Stimulated activated CD4-positive, alpha-beta T cell treated with anti-CD3 and anti-CD28 coated beads, Interleukin-2, amount 100 ng/mL, for 4 hours (primary cell): Measurements from ENCODE around the gene DUSP19.
A peak's percentile ranks its signal among the peaks of the same experiment; 100 is the strongest.

ENCODE experiments used
- DNase-seq: peaks from one replicate; pipeline ENCODE4 v3.0.0-alpha.2; 2020; ENCODE audit warnings: low read depth

DUSP19 gene

DNA sequence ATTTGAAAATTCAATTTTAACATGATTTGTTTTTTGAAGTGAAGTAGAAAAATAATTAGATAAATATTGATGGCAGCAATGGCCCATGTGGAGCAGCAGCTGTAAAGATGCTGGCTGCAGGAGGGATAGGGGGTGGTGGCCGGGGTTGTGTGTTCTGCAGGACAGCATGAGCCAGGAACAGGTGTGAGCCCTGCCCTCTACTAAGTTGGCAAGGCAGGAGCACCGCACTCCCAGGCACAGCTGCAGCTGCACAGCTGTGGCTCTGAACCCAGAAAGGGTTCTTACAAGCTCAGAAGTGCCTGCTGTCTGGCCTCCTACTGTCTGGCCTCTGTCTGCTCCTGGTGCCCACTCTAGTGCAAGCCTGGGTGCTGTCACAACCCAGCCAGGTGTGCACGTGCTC, 10.0 kb upstream of the DUSP19 start:
- no peak for DNase-seq

DNA sequence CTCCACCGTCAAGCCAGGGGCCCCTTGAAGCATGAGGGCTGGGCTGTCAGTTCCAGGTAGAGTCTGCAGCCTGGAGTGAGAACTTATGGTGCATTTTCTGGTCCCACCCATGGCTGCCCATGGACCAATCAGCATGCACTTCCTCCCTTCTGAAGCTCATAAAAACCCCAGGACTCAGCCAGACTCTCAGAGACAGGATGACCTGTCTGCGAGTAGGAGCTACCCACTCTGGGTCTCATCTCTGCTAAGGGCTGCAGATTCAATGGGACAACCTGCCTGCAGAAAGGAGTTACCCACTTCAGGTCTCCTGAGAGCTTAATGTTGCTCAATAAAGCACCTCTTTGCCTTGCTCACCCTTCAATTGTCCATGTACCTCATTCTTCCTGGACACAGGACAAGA, 9.4 kb upstream of the DUSP19 start:
- no peak for DNase-seq

DNA sequence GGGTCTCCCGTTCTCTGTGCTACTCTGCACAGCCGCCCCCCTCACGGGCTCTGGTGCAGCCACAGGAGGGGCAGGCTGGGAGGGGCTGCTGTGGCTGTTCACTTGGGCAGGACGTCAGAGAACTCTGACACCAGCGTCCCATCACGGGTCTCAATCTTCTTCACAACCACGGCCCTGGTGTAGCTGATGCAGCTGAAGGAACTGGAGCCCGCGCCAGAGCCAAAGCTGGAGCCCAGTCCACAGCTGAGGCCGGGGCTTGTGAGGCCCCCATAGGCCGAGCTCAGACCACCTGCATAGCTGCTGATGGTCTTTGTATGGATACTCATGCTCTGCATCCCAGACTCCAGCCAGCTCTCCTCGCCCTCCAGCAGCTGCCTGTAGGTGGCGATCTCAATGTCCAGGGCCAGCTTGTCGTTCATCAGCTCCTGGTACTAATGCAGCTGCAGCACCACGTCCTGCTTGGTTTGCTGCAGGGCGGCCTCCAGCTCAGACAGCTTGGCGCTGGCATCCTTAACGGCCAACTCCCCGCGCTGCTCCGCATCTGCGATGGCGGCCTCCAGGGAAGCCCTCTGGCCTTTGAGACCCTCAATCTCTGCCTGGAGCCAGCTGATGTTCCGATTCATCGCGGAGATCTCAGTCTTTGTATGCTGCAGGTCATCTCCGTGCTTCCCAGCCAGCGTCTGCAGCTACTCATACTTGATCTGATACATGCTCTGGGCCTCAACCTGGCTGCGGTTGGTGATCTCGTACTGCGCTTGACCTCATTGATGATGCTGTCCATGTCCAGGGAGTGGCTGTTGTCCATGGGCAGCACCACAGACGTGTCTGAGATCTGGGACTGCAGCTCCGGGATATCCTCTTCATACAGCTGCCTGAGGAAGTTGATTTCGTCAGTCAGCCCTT, 7.4 kb upstream of the DUSP19 start:
- no peak for DNase-seq

DNA sequence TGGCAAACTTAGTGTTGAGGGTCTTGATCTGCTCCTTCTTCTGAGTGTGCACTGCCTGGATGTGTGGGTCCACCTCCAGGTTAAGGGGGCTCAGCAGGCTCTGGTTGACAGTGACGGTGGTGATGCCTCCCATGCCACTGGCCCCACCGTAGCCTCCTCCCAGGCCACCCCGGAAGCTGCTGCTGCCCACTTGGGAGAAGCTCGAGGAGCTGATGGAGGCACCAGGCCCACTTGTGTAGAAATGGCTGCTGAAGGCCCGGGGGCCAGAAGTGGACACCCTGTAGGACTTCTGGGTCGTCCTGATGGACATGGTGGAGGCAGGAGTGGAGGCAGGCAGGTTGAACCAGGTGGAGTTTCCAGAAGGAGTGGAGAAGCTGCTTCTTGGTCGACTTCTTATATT, 6.4 kb upstream of the DUSP19 start:
- DNase-seq = no peak

DNA sequence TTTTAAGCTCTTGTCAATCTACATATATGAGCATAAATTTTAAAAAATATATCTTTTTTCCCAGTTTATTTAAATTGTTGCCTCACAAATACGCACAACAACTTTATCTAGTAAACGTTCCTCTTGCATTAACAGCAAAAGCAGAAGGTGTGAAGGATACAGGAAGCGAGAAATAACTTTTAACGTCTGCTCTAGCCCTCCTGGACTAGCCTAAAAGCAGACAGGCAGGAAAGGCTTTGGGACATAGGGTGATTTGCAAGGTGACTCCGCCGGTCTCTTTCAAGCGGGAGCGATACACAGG, 434 bp upstream of the DUSP19 start:
- DNase-seq = no peak

DNA sequence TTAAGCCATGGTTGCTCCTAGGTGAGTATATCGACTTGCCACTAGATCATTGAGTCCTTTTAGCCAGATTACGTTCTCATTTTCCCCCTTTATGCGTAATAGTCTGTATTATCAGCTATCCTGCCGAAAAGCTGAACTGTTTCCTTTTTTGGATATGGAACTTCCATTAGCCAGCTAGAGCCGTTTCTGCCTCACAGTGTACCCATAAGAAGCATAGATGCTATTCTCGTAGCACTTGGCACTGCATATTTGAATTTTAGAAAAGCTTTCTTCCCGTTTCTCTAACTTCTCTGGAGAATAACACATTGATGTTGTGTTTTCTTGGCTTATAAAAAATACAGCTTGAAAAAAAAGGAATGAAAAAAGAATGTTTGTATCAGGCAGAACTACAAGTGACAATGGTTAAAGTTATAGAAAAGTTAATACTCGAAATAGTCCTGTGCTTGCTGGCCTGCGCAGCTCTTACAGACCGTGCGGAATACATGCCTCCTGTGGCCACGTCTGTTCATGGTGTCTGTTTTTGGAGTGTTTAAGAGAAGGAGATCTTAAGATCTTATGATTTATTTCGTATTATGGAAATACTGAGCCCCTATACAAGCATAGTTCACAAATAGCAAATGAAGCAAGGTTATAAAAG, 710 bp downstream of the DUSP19 start:
- DNase-seq = no peak

DNA sequence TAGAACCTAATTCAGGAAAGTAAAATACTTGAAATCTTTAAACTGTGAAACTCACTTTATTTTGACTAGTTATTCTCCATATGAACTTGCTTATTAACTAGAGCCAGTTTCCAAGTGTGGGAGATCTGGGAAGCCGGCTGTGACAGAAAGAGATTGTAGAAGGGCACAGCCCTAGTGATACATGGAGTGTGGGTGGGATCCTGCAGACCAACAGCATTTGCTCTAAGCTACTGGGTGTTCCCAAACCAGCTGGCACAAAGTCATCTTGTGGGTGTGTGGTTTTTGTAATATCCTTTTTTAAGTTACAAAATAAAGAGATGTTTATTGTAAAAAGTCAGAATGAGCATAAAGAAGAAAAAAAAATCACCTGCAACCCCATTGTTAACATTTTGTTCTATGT, 3.4 kb downstream of the DUSP19 start:
- DNase-seq = no peak

DNA sequence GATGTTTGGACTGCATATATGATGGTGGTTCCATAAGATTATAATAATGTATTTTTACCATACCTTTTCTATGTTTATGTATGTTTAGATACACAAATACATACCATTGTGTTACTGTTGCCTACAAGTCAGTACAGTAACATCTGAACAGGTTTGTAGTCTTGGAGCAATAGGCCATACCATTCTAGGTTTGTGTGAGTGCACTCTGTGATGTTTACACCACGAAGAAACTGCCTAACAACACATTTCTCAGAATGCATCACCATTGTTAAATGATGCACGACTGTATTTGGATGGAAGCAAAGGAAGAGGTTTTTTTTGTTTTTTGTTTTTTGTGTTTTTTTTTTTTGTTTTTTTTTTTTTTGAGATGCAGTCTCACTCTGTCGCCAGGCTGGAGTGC, 9.5 kb downstream of the DUSP19 start:
- no peak for DNase-seq

DNA sequence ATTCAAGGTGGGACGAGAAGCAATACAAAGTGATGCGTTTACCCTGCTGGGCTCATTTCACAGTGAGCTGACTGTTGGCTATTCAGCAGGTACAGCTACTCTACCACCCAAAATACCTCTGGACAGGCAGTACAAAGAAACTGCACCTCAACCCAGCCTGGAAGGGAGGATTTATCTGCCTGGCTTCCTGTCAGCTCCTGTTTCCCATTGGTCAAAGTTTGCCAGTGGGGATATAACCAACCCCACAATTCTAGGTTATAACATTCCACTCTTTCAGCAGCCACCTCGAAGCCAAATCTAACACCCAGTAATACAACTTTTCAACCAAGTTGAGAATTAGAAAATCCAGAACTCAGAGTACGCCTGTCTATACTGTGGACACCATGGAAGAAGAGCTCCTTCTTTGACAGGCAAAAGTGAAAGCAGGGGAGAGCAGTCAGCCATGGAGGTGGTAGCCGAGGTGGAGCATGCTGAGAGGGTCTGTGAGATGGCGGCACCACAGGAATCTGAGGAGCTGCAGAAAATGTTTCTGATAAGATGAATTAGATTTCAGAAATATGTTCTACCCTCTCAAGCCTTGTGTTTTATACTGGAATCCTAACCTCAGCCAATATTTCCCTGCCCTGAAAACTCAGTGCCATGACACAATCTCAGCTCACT, 10.8 kb downstream of the DUSP19 start:
- DNase-seq = no peak

DNA sequence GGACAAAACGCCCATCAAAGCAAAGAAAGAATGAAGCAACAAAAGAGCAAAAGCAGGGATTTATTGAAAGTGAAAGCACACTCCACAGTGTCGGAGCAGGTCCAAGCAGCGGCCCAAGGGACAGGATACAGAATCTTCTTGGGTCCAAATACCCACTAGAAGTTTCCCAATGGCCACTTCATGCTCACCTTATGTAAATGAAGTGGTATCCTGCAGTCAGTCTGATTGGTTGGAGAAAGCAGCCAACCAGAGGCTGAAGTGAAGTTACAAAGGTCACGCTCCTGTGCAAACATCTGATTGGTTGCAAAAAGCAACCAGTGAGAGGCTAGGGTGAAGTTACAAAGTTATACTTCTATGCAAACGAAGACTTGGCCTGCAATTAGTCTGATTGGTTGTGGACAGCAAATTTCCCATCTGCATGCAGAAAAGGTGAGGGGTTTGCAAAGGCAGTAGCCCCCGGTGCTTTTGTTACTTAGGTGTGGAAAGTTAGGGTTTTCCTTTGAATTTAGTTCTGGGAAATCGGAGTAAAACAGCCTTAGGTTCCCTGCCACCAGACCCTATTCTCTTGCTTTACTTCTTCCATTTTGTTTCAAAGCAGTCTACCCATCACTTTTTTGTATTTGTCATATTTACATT, 12.9 kb downstream of the DUSP19 start:
- no peak for DNase-seq

DNA sequence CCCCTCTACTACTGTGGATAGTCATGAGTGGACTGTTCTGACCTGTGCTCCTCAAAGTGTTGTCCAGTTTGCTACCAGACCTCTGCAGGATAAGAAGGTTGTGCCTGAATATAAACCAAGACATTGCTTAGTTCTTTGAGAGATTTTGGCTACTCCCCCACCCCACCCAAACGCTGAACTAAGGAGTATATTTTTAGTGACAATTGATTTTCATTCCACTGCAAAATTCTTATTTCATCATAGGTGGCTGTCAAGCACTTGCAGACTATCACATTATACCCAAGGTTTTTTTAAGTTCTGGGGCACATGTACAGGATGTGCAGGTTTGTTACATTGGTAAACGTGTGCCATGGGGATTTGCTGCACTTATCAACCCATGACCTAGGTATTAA, 13.4 kb downstream of the DUSP19 start:
- DNase-seq = no peak

DNA sequence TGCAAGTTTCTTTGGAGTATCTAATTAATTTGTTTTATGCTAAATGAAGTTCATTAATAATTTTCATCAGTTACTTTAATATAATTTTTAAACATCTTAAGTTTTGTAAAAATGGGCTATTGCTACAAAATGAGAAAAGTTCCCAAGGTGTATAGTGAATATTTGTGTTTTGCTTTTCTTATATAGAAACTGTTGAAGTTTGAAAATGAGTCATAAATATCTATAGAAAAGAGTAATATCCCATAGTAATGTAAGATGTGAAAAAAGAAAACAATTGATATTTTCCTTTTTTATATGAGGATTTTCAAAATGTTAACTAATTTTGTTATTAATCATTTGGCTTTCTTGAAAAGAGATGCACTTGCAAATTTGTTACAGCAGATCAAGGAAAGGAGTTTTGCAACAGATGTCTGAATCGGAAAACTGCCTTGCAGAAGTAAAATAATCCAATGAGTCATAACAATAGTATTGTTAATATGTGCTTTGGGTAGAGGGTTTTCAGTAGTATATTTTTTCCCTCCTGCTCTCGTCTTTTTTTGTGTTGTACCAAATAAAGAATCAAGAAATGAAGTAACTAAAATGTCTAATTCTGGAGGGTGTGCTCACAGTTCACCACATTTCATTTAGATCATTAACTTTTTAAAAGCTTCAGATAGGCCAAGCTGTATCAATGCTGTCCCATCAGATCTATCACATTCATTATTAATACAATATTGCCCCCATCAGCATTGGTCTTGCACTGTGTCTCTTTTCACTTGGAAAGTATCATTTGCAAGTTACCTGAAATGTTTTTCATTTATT, 15.5 kb downstream of the DUSP19 start:
- no peak for DNase-seq

DNA sequence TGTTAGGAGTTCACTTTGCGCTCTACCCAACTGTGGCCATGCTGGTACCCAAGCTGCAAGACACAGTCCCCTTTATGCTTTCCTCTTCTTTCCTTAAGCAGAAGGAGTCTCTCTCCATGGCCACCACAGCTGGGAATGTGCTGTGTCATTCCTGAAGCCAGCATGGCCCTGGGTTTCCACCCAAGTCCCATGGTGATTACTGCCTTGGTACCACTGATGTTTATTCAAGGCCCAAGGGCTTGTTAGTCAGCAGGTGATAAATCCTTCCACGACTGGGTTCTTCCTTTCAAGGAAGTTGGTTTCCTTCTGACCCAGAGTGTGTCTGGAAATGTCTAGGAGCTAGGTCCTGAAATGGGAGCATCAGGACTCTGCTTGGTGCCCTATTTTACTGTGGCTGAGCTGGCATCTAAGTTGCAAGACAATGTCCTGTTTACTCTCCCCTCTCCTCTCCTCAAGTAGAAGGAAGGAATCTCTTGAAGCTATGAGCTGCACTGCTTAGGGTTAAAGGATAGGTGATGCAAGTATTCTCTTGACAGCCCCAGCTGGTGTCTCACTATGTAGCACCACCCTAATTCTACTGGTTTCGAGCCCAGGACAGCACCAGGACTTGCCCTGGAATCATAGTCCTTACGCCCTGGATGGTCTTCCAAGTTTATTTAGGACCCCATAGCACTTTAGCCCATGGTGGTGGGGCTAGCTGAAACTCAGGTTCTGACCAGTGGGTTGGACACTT, 27.0 kb downstream of the DUSP19 start:
- DNase-seq = no peak

DNA sequence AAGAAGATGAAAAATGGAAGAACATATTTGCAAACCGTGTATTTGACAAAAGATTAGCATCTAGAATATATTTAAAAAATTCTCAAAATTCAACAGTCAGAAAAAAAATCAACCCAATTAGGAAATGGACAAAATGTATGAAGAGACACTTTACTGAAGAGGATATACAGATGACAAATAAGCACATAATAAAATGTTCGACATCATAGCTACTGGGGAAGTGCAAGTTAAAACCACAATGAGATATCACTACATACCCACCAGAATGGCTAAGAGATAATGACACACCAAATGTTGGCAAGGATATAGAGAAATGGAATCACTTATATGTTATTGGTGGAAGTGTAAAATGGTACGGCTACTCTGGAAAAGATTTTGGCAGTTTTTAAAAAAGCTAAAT, 34.0 kb downstream of the DUSP19 start:
- no peak for DNase-seq

DNA sequence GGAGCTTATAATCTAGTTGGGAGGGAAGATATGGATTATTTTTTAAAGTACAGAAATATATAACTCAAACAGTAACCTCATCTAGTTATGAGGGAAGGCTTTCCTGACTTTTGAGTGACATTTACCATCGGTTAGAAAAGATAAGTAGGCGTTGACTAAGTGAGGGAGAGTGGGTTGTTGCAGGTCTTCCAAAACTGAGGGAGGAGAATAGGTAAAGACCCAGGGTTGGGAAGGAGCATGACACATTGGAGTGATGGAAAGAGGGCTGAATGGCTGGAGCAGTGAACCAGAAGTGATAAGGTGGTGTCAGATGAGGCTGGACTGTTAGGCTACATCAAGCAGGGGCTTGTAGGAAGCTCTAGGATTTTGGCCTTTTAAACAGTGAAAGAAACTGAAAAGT, 35.1 kb downstream of the DUSP19 start:
- no peak for DNase-seq

DNA sequence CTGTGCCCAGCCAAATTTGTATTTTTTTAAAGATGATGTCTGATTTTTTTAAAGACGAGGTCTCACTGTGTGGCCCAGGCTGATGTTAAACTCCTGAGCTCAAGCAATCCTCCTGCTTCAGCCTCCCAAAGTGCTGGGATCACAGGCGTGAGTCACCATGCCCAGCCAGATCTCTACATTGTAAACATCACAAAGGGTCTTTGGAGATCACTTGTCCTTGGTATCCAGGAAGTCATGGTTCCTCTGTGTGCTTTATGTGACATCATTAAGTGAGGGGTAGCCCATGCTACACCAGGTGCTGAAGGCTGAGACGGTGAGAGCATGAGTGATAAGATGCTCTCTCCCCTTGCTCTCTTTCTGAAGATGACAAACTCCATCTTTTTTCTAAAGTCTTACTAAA, 38.7 kb downstream of the DUSP19 start:
- DNase-seq = no peak

DNA sequence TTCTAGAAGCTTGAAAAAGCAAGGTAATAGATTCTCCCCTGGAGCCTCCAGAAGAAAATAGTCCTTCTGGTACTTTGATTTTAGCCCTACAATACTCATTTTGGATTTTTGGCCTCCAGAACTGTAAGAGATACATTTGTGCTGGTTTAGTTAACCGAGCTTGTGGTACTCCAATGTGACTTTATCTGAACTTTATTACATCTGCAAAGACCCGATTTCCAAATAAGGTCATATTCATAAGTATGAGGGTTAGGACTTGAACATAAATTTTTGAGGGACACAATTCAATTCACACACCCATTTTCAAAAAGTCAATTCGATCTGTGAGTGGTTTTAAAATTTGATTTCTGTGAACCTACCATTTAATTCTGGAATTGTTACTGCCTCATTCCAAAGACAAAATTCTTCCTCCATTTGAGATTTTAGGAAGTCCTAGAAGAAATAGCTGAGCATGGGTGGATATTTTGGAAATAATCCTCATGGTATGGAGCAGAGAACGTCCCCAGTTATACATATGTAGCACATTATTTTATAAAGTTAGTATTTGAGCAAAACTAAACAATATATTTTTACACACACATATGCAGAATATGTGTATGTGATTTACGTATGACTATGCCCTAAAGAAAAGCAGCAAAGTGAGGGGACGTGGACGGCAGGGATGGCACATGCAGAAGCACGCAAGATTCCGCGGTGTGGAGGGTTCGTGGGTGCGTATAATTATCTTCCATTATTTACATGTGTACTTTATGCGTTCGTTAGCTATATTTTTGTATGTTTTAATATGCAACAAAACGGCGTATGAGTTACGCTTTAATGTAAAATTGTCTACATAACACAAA, 44.8 kb downstream of the DUSP19 start:
- DNase-seq = no peak

DNA sequence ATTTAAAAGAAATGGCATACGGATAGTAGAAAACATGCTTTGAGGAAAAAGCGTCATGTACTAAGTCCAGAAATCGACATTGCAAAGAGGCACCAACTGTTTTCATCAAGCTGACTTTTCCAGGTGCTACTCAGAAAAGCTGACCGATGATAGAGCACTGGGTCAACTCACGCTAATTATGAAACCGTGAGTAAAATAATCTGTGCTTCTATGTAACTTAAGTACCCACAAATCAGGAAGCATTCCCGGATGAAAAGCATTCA, 45.3 kb downstream of the DUSP19 start:
- DNase-seq = no peak

DNA sequence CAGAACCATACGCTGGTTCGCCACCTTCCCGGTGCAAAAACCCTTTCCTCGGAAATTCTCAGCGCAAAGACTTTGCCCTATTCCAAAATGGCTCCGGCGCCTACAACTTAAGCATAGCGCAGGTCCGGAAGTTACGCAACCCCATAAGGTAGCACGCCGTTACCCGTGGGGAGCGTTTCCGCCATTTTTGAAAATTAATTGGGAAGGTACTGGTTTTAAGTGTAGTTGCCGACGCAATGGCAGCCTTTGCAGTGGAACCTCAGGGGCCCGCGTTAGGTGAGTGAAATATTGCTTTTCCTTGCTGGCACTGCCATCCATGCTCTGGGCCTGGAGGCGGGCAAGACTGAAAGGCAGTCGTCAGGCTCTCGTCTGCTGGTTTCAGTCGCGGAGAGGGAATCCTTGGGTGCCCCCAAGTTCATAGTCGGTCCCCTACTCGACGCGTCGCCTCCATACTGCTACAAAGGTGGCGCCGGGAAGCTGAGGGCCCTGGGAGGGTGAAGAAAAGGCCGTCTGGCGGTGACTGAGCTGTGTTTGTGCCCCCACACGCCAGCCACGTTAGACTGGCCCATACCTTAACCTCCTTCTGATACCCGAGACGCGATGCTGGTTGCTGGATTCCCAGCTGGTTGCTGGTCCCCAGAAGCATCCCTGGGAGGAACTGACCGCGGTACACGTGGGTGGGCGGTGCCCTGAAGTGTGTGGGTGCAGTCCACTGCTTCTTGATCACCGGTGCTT, 45.8 kb downstream of the DUSP19 start, which contains the start of gene NUP35:
NUP35 (plus strand) TSS at position 222 of the 735 bp plus-strand sequence; CDS start at position 237, 15 bp downstream.
- peak; percentile 73 for DNase-seq

DNA sequence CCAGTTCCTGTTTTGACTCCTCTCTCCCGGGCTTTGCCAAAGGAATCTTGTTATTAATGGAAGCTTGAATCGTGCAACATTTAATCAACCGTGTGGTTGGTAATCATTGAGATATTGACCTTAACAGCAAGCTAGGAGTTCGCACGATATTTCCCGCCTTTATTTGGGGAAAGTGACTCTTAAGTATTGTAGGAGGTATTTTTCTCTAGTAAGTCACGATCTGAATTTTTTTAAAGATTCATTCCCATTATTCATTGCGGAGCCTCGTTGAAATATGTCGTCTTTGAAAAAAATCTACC, 46.4 kb downstream of the DUSP19 start:
- DNase-seq = no peak
